H1 (cell line): ENCODE data around the gene MAGI2. TPM values are rescaled to one million over a fixed set of nuclear protein-coding genes. Genes with fewer than 3 reads are reported as not detected.
A peak's percentile ranks its signal among the peaks of the same experiment; 100 is the strongest.

Experiments
- CTCF ChIA-PET: fragments of 300-600 bp; sonication (Branson Sonifier 250); formaldehyde crosslinking; loops from one replicate; lab custom pipeline; 2021; ENCODE audit not compliant: partially characterized antibody; lab: Charles Lee
- POLR2A ChIA-PET: fragments of 300-600 bp; sonication (Branson Sonifier 250); formaldehyde crosslinking; loops from one replicate; lab custom pipeline; 2021; ENCODE audit warnings: inconsistent platforms; ENCODE audit not compliant: partially characterized antibody; lab: Charles Lee
- DNase-seq, 2 experiments: peaks; one replicate each; pipeline versions ENCODE4 v3.0.0 to v3.0.0-alpha.2; 2010 to 2022; ENCODE audit warnings: low spot score in 2 of 2, low read depth in 1 of 2, mixed read lengths in 1 of 2
- FAIRE-seq: peaks from 2 replicates; lab custom pipeline; 2011; peaks lifted over from hg19 to GRCh38; lab: Jason Lieb, UNC
- H2AFZ ChIP-seq: 2 replicates; pipeline ENCODE4 v1.8.1; 2012; ENCODE audit warnings: low read length, inconsistent platforms
- H2AK5ac ChIP-seq: 2 replicates; pipeline ENCODE4 v1.6.1; 2013; ENCODE audit warnings: low read depth, low read length
- H2BK120ac ChIP-seq: replicated peaks from 2 replicates; pipeline ENCODE3; 2013; ENCODE audit warnings: low read depth, low read length, inconsistent platforms
- H2BK12ac ChIP-seq: 2 replicates; pipeline ENCODE4 v1.6.1; 2013; ENCODE audit warnings: low read depth, low read length
- H2BK15ac ChIP-seq: 2 replicates; pipeline ENCODE4 v1.6.1; 2013; ENCODE audit warnings: low read length
- H2BK20ac ChIP-seq: 2 replicates; pipeline ENCODE4 v1.6.1; 2013; ENCODE audit warnings: low read length
- H2BK5ac ChIP-seq: 2 replicates; pipeline ENCODE4 v1.6.1; 2013; ENCODE audit warnings: low read depth, low read length
- H3K14ac ChIP-seq: 2 replicates; pipeline ENCODE4 v1.6.1; 2013; ENCODE audit warnings: inconsistent platforms; ENCODE audit not compliant: insufficient read length
- H3K18ac ChIP-seq: 2 replicates; pipeline ENCODE4 v1.6.1; 2013; ENCODE audit warnings: low read length; ENCODE audit errors: extremely low read depth
- H3K23ac ChIP-seq: 2 replicates; pipeline ENCODE4 v1.6.1; 2013; ENCODE audit warnings: inconsistent platforms; ENCODE audit not compliant: insufficient read length
- H3K23me2 ChIP-seq: 2 replicates; pipeline ENCODE4 v1.6.1; 2013; ENCODE audit warnings: low read depth, low read length
- H3K27ac ChIP-seq: 2 replicates; pipeline ENCODE4 v1.6.1; 2011; ENCODE audit warnings: low read depth, low read length, inconsistent platforms
- H3K27me3 ChIP-seq, 4 experiments: replicated peaks in 1 of 4; 1 replicate in 1 of 4; 2 replicates in 3 of 4; pipeline versions ENCODE4 v1.6.1 to v1.8.1; 2011 to 2013; ENCODE audit warnings: low read length in 3 of 4, mild to moderate bottlenecking in 3 of 4, inconsistent platforms in 2 of 4, mixed read lengths in 2 of 4, moderate library complexity in 1 of 4; ENCODE audit not compliant: control insufficient read depth in 3 of 4, insufficient read depth in 3 of 4; ENCODE audit errors: extremely low read depth in 1 of 4
- H3K36me3 ChIP-seq, 4 experiments: 2 replicates each; pipeline versions ENCODE4 v1.6.1 to v1.8.1; 2011 to 2013; ENCODE audit warnings: mild to moderate bottlenecking in 4 of 4, low read length in 3 of 4, moderate library complexity in 2 of 4, control low read depth in 1 of 4, inconsistent platforms in 1 of 4; ENCODE audit not compliant: insufficient read depth in 4 of 4, control insufficient read depth in 2 of 4
- H3K4ac ChIP-seq: replicated peaks from 2 replicates; pipeline ENCODE3; 2013; ENCODE audit warnings: low read length, low read depth, mixed read lengths, inconsistent platforms; ENCODE audit not compliant: insufficient read length
- H3K4me1 ChIP-seq, 4 experiments: replicated peaks in 1 of 4; 1 replicate in 1 of 4; 2 replicates in 3 of 4; pipeline versions ENCODE4 v1.6.1 to v1.8.1; 2011 to 2013; ENCODE audit warnings: low read length in 3 of 4, inconsistent platforms in 2 of 4, mixed read lengths in 1 of 4; ENCODE audit not compliant: insufficient read depth in 4 of 4, control insufficient read depth in 3 of 4
- H3K4me2 ChIP-seq, 2 experiments: 2 replicates each; pipeline versions ENCODE4 v1.6.1 to v1.8.1; 2011 to 2013; ENCODE audit warnings: low read depth in 2 of 2, low read length in 2 of 2, control low read depth in 1 of 2, inconsistent platforms in 1 of 2, mild to moderate bottlenecking in 1 of 2; ENCODE audit not compliant: insufficient read depth in 1 of 2
- H3K4me3 ChIP-seq, 4 experiments: fragments of 200-600, 300-600 bp in 1 of 4; sonication (generic), shearing (Covaris generic), sonication (Bioruptor Twin) in 1 of 4; 2 replicates each; pipeline versions ENCODE4 v1.5.1 to v1.8.1; 2011 to 2016; ENCODE audit warnings: low read length in 4 of 4, low read depth in 3 of 4, control low read depth in 2 of 4, inconsistent platforms in 2 of 4, mild to moderate bottlenecking in 2 of 4, mixed read lengths in 1 of 4, moderate library complexity in 1 of 4; ENCODE audit not compliant: insufficient read depth in 2 of 4; ENCODE audit errors: extremely low read depth in 1 of 4
- H3K56ac ChIP-seq: replicated peaks from 2 replicates; pipeline ENCODE3; 2013; ENCODE audit warnings: low read depth, mild to moderate bottlenecking, mixed read lengths, low read length, inconsistent platforms; ENCODE audit not compliant: insufficient read length
- H3K79me1 ChIP-seq: 2 replicates; pipeline ENCODE4 v1.6.1; 2013; ENCODE audit warnings: low read depth, low read length, control low read depth
- H3K79me2 ChIP-seq, 2 experiments: 2 replicates each; pipeline versions ENCODE4 v1.6.1 to v1.8.1; 2012 to 2013; ENCODE audit warnings: low read length in 2 of 2, mild to moderate bottlenecking in 2 of 2, inconsistent platforms in 1 of 2; ENCODE audit not compliant: insufficient read depth in 2 of 2, control insufficient read depth in 1 of 2
- H3K9ac ChIP-seq, 4 experiments: replicated peaks in 1 of 4; 1 replicate in 1 of 4; 2 replicates in 3 of 4; pipeline versions ENCODE4 v1.6.1 to v1.8.1; 2011 to 2013; ENCODE audit warnings: low read depth in 3 of 4, low read length in 3 of 4, control low read depth in 2 of 4, mild to moderate bottlenecking in 2 of 4, moderate library complexity in 2 of 4, inconsistent platforms in 1 of 4; ENCODE audit errors: extremely low read depth in 1 of 4
- H3K9me3 ChIP-seq, 2 experiments: 2 replicates each; pipeline versions ENCODE4 v1.6.1 to v1.8.1; 2012 to 2013; ENCODE audit warnings: mild to moderate bottlenecking in 2 of 2, moderate library complexity in 2 of 2, control low read depth in 1 of 2, inconsistent platforms in 1 of 2, low read depth in 1 of 2, low read length in 1 of 2, mixed read lengths in 1 of 2; ENCODE audit not compliant: insufficient read depth in 2 of 2
- H4K20me1 ChIP-seq, 2 experiments: replicated peaks in 1 of 2; 2 replicates each; pipeline versions ENCODE3 to v1.8.1; 2011 to 2013; ENCODE audit warnings: inconsistent platforms in 2 of 2, low read length in 2 of 2, mild to moderate bottlenecking in 1 of 2; ENCODE audit not compliant: insufficient read depth in 2 of 2, control insufficient read depth in 1 of 2
- H4K5ac ChIP-seq: 2 replicates; pipeline ENCODE4 v1.6.1; 2013; ENCODE audit warnings: low read length, low read depth, mixed read lengths, inconsistent platforms; ENCODE audit not compliant: insufficient read length
- H4K8ac ChIP-seq: 2 replicates; pipeline ENCODE4 v1.8.0; 2013; ENCODE audit warnings: mild to moderate bottlenecking, moderate library complexity, low read length, inconsistent platforms; ENCODE audit not compliant: insufficient read depth; ENCODE audit errors: extremely low read depth
- H4K91ac ChIP-seq: replicated peaks from 2 replicates; pipeline ENCODE3; 2013; ENCODE audit warnings: low read length, mixed read lengths, inconsistent platforms; ENCODE audit not compliant: insufficient read length
- CTBP2 ChIP-seq: IDR thresholded peaks from 2 replicates; pipeline ENCODE4 v1.7.0; 2011; ENCODE audit warnings: borderline replicate concordance, mild to moderate bottlenecking, moderate library complexity, mixed read lengths, low read length; ENCODE audit not compliant: insufficient read depth, insufficient read length
- RAD21 ChIP-seq, 2 experiments: IDR thresholded peaks in 1 of 2; conservative IDR thresholded peaks in 1 of 2; 2 replicates each; pipeline ENCODE4 v1.6.1; 2011; ENCODE audit warnings: low read depth in 2 of 2, low read length in 2 of 2, improper control_type of control experiment in 1 of 2, inconsistent platforms in 1 of 2, mild to moderate bottlenecking in 1 of 2, moderate library complexity in 1 of 2
- TAF1 ChIP-seq: IDR thresholded peaks from 2 replicates; pipeline ENCODE4 v1.6.1; 2011; ENCODE audit warnings: mild to moderate bottlenecking, low read depth, low read length
- WGBS, 2 experiments: shearing (Covaris generic) in 1 of 2; methylation state at CpG; one replicate each; pipeline versions ENCODE4 v1.1.6 to v1.1.7; 2013 to 2015; ENCODE audit warnings: low lambda C conversion rate in 2 of 2, mixed read lengths in 2 of 2, inconsistent platforms in 1 of 2, low coverage in 1 of 2, missing lambda C conversion rate in 1 of 2; ENCODE audit not compliant: insufficient replicate concordance in 2 of 2, insufficient coverage in 1 of 2, insufficient read length in 1 of 2; ENCODE audit errors: extremely low coverage in 1 of 2, missing lambda C conversion rate in 1 of 2; 5-methylcytosine and 5-hydroxymethylcytosine counted together
- polyA plus RNA-seq, 7 experiments: library from polyadenylated mRNA; depleted of rRNA in 3 of 7; stranded (reverse) in 5 of 7; unstranded in 2 of 7; fragments of >200 nt in 5 of 7; fragments of 200-250 nt in 2 of 7; gene quantifications; 1 replicate in 5 of 7; 2 replicates in 1 of 7; 4 replicates in 1 of 7; pipeline versions ENCODE4 v1.2.1 to v1.2.3, GENCODE V29; 2011 to 2013; ENCODE audit warnings: missing spikeins in 2 of 7, mixed read lengths in 2 of 7
- total RNA-seq: library from RNA; stranded (reverse); fragmentation: NEBNext Ultra II Directional; extraction: Animal tissue kit (Norgen Biotek cat#: 25700); gene quantifications from 2 replicates; pipeline ENCODE4 v1.2.1, GENCODE V29; 2021
- TF ChIP-seq, protein P1 (sequence below), 3 experiments: IDR thresholded peaks; 1 replicate in 2 of 3; 2 replicates in 1 of 3; pipeline versions ENCODE4 v1.5.1 to v1.6.1; 2011; ENCODE audit warnings: low read length in 3 of 3, mild to moderate bottlenecking in 3 of 3, inconsistent platforms in 2 of 3, low read depth in 1 of 3, moderate library complexity in 1 of 3; ENCODE audit not compliant: insufficient read depth in 1 of 3; ENCODE audit errors: control extremely low read depth in 1 of 3

The MAGI2 gene
- total and polyA plus RNA-seq, 2 of the 8 experiments (the other 6 are each of a cell fraction or from before 2014, with no cell fraction given) = 6.0 to 27.3 TPM

DNA sequence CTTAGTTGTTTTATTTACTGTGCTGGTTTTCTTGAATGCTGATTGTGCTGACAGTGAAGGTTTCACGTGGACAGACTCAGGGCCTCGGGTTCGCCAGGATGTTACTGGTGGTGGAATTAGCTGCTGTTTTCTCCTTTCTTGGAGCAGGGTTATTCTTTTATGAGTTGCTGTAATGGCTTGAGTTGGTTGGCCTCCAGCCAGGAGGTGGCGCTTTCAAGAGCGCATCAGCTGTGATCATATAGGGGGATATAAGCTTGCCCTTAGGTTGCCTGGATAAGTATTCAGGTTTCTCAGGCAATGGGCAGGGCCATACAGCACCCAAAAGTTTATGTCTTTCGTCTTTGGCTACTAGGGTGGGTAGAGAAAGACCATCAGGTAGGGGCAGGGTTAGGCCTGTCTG lies 913.6 kb downstream of the MAGI2 start:
- H3K4me1 ChIP-seq = peaks cover 0 to 3% (median 0%) of the 10 kb centered on the region in 4 experiments; a peak in 1 of 7 replicates
- no peak overlapping the region for H2BK20ac ChIP-seq
- TF ChIP-seq RAD21 (IDR thresholded peaks at IDR 0.05 in 1 of 2, conservative IDR thresholded peaks at IDR 0.05 in 1 of 2; ENCODE audit: low read depth in 2 of 2, low read length in 2 of 2) (peak in 1 of 2 experiments; percentile 21; a peak in 1 of 4 replicates), TAF1 (no peak), CTBP2 (no peak)
- TF ChIP-seq, protein P1, sequence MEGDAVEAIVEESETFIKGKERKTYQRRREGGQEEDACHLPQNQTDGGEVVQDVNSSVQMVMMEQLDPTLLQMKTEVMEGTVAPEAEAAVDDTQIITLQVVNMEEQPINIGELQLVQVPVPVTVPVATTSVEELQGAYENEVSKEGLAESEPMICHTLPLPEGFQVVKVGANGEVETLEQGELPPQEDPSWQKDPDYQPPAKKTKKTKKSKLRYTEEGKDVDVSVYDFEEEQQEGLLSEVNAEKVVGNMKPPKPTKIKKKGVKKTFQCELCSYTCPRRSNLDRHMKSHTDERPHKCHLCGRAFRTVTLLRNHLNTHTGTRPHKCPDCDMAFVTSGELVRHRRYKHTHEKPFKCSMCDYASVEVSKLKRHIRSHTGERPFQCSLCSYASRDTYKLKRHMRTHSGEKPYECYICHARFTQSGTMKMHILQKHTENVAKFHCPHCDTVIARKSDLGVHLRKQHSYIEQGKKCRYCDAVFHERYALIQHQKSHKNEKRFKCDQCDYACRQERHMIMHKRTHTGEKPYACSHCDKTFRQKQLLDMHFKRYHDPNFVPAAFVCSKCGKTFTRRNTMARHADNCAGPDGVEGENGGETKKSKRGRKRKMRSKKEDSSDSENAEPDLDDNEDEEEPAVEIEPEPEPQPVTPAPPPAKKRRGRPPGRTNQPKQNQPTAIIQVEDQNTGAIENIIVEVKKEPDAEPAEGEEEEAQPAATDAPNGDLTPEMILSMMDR (IDR thresholded peaks at IDR 0.05; ENCODE audit: control extremely low read depth in 1 of 3, insufficient read depth in 1 of 3, low read depth in 1 of 3, low read length in 3 of 3) = peak in 1 of 3 experiments; percentile 26; a peak in 2 of 4 replicates
- TF ChIP-seq, all 59 proteins: peak for 2
- Histone ChIP-seq H3K23ac (no peak overlapping the region), H3K4me3 (no peak overlapping the region), H3K36me3 (no peaks in the 10 kb centered on the region; a peak in 1 of 8 replicates), H4K8ac (no peak overlapping the region), H3K14ac (no peak overlapping the region), H3K18ac (no peak overlapping the region), H3K79me2 (no peaks in the 10 kb centered on the region), H4K5ac (no peak overlapping the region), H3K79me1 (no peaks in the 10 kb centered on the region), H3K23me2 (no peaks in the 10 kb centered on the region), H3K27me3 (no peaks in the 10 kb centered on the region), H4K91ac (peak overlapping the region; percentile 9), H2BK12ac (peak overlapping the region; percentile 3; the same call in 1 of the 2 replicates), H2AFZ (no peak overlapping the region), H3K4ac (no peak overlapping the region), H2BK15ac (no peak overlapping the region), H3K9me3 (peaks cover 0 to 2% of the 10 kb centered on the region in 2 experiments; a peak in 1 of 4 replicates), H4K20me1 (no peaks in the 10 kb centered on the region), H2BK120ac (no peak overlapping the region), H2AK5ac (no peak overlapping the region), H2BK5ac (no peak overlapping the region), H3K4me2 (no peak overlapping the region), H3K27ac (no peak overlapping the region), H3K9ac (no peak overlapping the region), H3K56ac (no peak overlapping the region)
- POLR2A ChIA-PET = no interaction called here
- no peak for DNase-seq
- CTCF ChIA-PET = interaction anchor here (1.1 to 1.4 kb wide), 3 partner anchors 19 to 91 kb away, joined by 3 to 4 read pairs (median 4); no protein-coding TSS in a partner anchor
- 79% methylated on average over 6 of the region's 6 CpGs; no CpG with 5 or more reads in 1 of the 2 experiments for whole genome bisulfite sequencing, 2 experiments
- FAIRE-seq = no peak
